Activated CD4-positive, alpha-beta T cell treated with anti-CD3 and anti-CD28 coated beads, Interleukin-2, amount 50 U/mL, for 16 hours (primary cell): ENCODE data around the gene CROCC.

Experiments
- DNase-seq: peaks from one replicate; pipeline ENCODE4 v3.0.0-alpha.2; 2020

CROCC gene

GRCh38 chr1:16969651-16970050, 47.9 kb downstream of the CROCC start:
- DNase-seq = no peak

GRCh38 chr1:16970132-16970910, 48.6 kb downstream of the CROCC start:
- no peak for DNase-seq

GRCh38 chr1:16971341-16972188, 49.8 kb downstream of the CROCC start:
- DNase-seq = no peak

GRCh38 chr1:16972189-16972895, 50.6 kb downstream of the CROCC start:
- no peak for DNase-seq

- no peak for DNase-seq
Observed at GRCh38 chr1:16973215-16973614, 51.5 kb downstream of the CROCC start.

GRCh38 chr1:16975211-16975610, 53.5 kb downstream of the CROCC start:
- DNase-seq = no peak

GRCh38 chr1:16975838-16976237, 54.1 kb downstream of the CROCC start:
- no peak for DNase-seq

- DNase-seq = no peak
Observed at GRCh38 chr1:16976966-16977365, 55.2 kb downstream of the CROCC start.

- DNase-seq = no peak
Observed at GRCh38 chr1:16977377-16977776, 55.6 kb downstream of the CROCC start.

- DNase-seq = no peak
Observed at GRCh38 chr1:16978139-16978538, 56.4 kb downstream of the CROCC start.

- DNase-seq = no peak
Observed at GRCh38 chr1:16978567-16979474, 57.1 kb downstream of the CROCC start.

GRCh38 chr1:16979475-16980327, 58.0 kb downstream of the CROCC start:
- no peak for DNase-seq

GRCh38 chr1:16980473-16981268, 58.9 kb downstream of the CROCC start, which contains the start of gene MFAP2:
TSS of gene MFAP2 (minus strand) at chr1:16980620. CDS start at chr1:16978273, 2,347 bp downstream.
- no peak for DNase-seq

GRCh38 chr1:16981269-16981849, 59.6 kb downstream of the CROCC start:
- DNase-seq = no peak

- DNase-seq = no peak
Observed at GRCh38 chr1:16982902-16983301, 61.2 kb downstream of the CROCC start.

GRCh38 chr1:16983649-16984048, 61.9 kb downstream of the CROCC start:
- DNase-seq = no peak

GRCh38 chr1:16984717-16985116, 63.0 kb downstream of the CROCC start:
- DNase-seq = no peak

GRCh38 chr1:16986113-16986512, 64.4 kb downstream of the CROCC start:
- DNase-seq = no peak

GRCh38 chr1:16986560-16986959, 64.8 kb downstream of the CROCC start:
- DNase-seq = no peak

GRCh38 chr1:16986962-16987361, 65.2 kb downstream of the CROCC start:
- DNase-seq = no peak
